Measurements from ENCODE around the gene PTPN14. TPM values are rescaled to one million over a fixed set of nuclear protein-coding genes. Genes with fewer than 3 reads are reported as not detected.

Gene PTPN14
- total RNA-seq, 1 experiment from 2014 or later = 243 TPM

DNA sequence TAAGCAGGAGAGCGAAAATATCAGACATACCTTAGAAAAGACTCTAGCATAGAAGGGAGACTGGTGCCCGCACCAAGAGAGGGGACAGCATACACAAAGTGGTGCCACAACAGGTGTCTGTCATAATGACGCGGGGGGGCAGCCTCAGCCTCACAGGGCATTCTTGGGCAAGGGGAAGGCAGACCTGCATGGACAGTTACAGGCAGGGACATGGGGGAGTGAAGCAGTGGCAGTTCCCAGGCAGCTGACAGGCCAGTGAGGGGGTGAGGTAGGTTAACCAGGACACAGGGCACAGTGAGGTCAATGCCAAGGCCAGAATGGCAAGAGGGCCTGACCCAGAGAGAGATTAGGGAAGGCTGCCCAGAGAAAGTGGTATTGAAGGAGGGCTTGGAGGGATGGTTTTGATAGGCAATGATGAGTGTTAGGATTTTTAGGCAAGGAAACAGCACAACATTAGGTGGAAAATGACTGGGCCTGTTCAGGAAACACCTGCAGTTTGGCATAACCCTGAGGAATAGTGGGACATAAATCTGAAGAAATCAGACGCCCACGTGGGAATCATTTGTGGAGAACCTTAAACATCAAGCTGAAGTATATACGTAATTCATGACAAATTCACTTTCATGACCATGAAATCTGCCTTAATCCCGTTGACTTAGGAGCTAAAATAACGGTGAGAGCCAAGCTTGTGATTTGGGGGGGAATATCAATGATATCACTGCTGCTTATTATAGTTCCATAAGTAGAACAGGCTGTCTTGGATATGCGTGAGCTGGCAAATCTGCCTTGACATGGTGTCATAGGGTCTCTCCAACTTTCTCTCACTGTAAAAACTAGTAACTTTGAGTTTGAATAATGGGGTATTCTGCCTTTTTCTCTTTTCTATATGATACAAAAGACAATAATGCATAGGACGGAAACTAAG lies 8.9 kb downstream of the PTPN14 start:
- peaks cover 87% of the 10 kb centered on the region for H3K4me1 Mint-ChIP-seq (ENCODE audit: insufficient read depth, unreplicated experiment)
- CTCF ChIA-PET = interaction anchor here (0.6 to 3.7 kb wide), 15 partner anchors 8 to 329 kb away, joined by 3 to 14 read pairs (median 4); partner anchors contain the start of gene PTPN14
- POLR2A ChIA-PET = interaction anchor here (0.6 to 12.3 kb wide), 14 partner anchors 7 to 947 kb away, joined by 3 to 223 read pairs (median 5); partner anchors contain the start of gene PTPN14

DNA sequence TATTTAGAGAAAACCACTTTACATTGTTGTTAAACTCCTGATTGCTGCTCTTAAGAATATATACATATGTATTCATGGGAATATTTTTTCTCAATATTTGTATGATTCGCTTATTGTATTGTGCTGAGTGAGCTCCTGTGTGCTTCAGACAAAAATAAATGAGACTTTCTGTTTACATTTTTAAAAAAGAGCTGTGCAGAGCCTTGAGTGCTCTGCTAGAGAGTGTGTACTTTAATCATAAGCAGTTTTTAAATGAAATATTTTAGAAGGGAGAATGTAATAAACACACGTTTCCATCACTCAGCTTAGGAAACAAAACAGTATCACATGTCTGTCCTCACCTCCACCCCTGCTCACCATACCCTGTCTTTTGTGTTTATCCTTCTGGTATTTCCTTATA lies 9.7 kb downstream of the PTPN14 start:
- peaks cover 43% of the 10 kb centered on the region for H3K36me3 Mint-ChIP-seq (ENCODE audit: insufficient read depth, unreplicated experiment)
- intact Hi-C loops (cut with micrococcal nuclease) = no loop called here
- no peak for DNase-seq (ENCODE audit: unreplicated experiment)
- POLR2A ChIA-PET = interaction anchor here (0.6 to 12.3 kb wide), 8 partner anchors 8 to 948 kb away, joined by 3 to 223 read pairs (median 10); partner anchors contain the start of gene PTPN14
- H3K27me3 Mint-ChIP-seq (ENCODE audit: insufficient read depth, unreplicated experiment) = no peaks in the 10 kb centered on the region
- BruUV-seq (replicated peaks) = no TSS peak
- CTCF ChIA-PET = interaction anchor here (0.7 to 3.7 kb wide), 7 partner anchors 9 to 328 kb away, joined by 3 to 14 read pairs (median 4); partner anchors contain the start of gene PTPN14
- peaks cover 85% of the 10 kb centered on the region for H3K4me1 Mint-ChIP-seq (ENCODE audit: insufficient read depth, unreplicated experiment)
- TF ChIP-seq, protein P1, sequence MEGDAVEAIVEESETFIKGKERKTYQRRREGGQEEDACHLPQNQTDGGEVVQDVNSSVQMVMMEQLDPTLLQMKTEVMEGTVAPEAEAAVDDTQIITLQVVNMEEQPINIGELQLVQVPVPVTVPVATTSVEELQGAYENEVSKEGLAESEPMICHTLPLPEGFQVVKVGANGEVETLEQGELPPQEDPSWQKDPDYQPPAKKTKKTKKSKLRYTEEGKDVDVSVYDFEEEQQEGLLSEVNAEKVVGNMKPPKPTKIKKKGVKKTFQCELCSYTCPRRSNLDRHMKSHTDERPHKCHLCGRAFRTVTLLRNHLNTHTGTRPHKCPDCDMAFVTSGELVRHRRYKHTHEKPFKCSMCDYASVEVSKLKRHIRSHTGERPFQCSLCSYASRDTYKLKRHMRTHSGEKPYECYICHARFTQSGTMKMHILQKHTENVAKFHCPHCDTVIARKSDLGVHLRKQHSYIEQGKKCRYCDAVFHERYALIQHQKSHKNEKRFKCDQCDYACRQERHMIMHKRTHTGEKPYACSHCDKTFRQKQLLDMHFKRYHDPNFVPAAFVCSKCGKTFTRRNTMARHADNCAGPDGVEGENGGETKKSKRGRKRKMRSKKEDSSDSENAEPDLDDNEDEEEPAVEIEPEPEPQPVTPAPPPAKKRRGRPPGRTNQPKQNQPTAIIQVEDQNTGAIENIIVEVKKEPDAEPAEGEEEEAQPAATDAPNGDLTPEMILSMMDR (IDR thresholded peaks at IDR 0.05; ENCODE audit: unreplicated experiment) = no peak
- H3K27ac Mint-ChIP-seq (ENCODE audit: low read depth, unreplicated experiment) = peak overlapping the region; percentile 32
- no peaks in the 10 kb centered on the region for H3K9me3 Mint-ChIP-seq (ENCODE audit: unreplicated experiment)
- no peak overlapping the region for H3K4me3 Mint-ChIP-seq (ENCODE audit: unreplicated experiment)

More for the DNA sequence above, 8.9 kb downstream of the PTPN14 start:
- intact Hi-C loops (cut with micrococcal nuclease) = no loop called here
- Mint-ChIP-seq H3K9me3 (ENCODE audit: unreplicated experiment) (no peaks in the 10 kb centered on the region), H3K27me3 (ENCODE audit: insufficient read depth, unreplicated experiment) (no peaks in the 10 kb centered on the region), H3K27ac (ENCODE audit: low read depth, unreplicated experiment) (peak overlapping the region; percentile 32), H3K4me3 (ENCODE audit: unreplicated experiment) (no peak overlapping the region), H3K36me3 (ENCODE audit: insufficient read depth, unreplicated experiment) (peaks cover 50% of the 10 kb centered on the region)
- DNase-seq (ENCODE audit: unreplicated experiment) = no peak
- BruUV-seq (replicated peaks) = no TSS peak
- TF ChIP-seq, protein P1 (IDR thresholded peaks at IDR 0.05; ENCODE audit: unreplicated experiment) = no peak

DNA sequence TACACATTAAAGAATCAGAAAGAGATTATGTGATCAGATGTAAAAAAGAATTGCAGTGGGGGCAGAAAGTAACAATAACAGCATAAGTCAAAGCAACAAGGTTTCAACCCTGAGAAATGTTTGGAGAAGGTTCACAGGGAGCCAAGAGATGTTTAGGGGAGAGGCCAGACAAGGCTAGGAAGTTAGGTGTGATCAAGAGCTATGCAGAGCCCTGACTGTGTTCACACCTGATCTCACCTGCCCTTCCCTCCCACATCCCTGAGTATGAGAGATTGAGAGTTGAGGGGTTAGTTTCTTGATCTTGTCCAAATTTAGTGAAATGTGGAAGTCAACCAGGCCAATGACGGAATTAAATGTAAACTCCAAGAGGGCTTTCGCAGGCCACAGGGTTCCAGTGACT lies 10.2 kb downstream of the PTPN14 start:
- Mint-ChIP-seq H3K27ac (ENCODE audit: low read depth, unreplicated experiment) (peak overlapping the region; percentile 21), H3K36me3 (ENCODE audit: insufficient read depth, unreplicated experiment) (peaks cover 43% of the 10 kb centered on the region), H3K4me3 (ENCODE audit: unreplicated experiment) (no peak overlapping the region), H3K4me1 (ENCODE audit: insufficient read depth, unreplicated experiment) (peaks cover 82% of the 10 kb centered on the region), H3K27me3 (ENCODE audit: insufficient read depth, unreplicated experiment) (no peaks in the 10 kb centered on the region), H3K9me3 (ENCODE audit: unreplicated experiment) (no peaks in the 10 kb centered on the region)
- intact Hi-C loops (cut with micrococcal nuclease) = no loop called here
- TF ChIP-seq, protein P1 (IDR thresholded peaks at IDR 0.05; ENCODE audit: unreplicated experiment) = no peak
- BruUV-seq (replicated peaks) = no TSS peak
- CTCF ChIA-PET = interaction anchor here (0.7 to 3.7 kb wide), 8 partner anchors 9 to 280 kb away, joined by 3 to 14 read pairs (median 4); partner anchors contain the start of gene PTPN14
- POLR2A ChIA-PET = interaction anchor here (0.7 to 12.3 kb wide), 10 partner anchors 8 to 127 kb away, joined by 3 to 223 read pairs (median 12); partner anchors contain the start of gene PTPN14
- DNase-seq (ENCODE audit: unreplicated experiment) = no peak

DNA sequence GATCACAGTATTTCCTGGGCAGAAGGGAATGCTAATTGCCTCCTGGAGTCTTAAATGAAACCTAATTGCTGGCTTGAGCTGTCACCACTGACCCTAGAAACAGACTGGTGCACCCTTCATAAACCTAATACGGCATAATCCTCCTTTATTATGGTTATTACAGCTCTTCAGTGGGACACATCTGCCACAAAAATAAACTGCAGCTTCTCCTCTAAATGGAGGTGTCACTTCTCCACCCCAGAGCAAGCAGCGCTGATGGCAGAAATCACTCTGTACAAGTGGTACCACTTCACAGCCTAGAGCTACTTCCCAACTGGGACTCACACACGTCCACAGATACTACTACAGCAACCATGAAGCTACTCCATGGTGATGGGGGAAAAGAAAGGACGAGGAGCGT lies 11.1 kb downstream of the PTPN14 start:
- H3K27ac Mint-ChIP-seq (ENCODE audit: low read depth, unreplicated experiment) = no peak overlapping the region
- CTCF ChIA-PET = interaction anchor here (0.7 to 3.9 kb wide), 8 partner anchors 10 to 279 kb away, joined by 3 to 30 read pairs (median 4); partner anchors contain the start of gene PTPN14
- TF ChIP-seq, protein P1 (IDR thresholded peaks at IDR 0.05; ENCODE audit: unreplicated experiment) = no peak
- DNase-seq (ENCODE audit: unreplicated experiment) = no peak
- no peaks in the 10 kb centered on the region for H3K9me3 Mint-ChIP-seq (ENCODE audit: unreplicated experiment)
- no peak overlapping the region for H3K4me3 Mint-ChIP-seq (ENCODE audit: unreplicated experiment)
- H3K36me3 Mint-ChIP-seq (ENCODE audit: insufficient read depth, unreplicated experiment) = peaks cover 43% of the 10 kb centered on the region
- BruUV-seq (replicated peaks) = no TSS peak
- peaks cover 78% of the 10 kb centered on the region for H3K4me1 Mint-ChIP-seq (ENCODE audit: insufficient read depth, unreplicated experiment)
- H3K27me3 Mint-ChIP-seq (ENCODE audit: insufficient read depth, unreplicated experiment) = no peaks in the 10 kb centered on the region
- POLR2A ChIA-PET = interaction anchor here (0.7 to 12.3 kb wide), 14 partner anchors 9 to 124 kb away, joined by 3 to 223 read pairs (median 6); partner anchors contain the start of gene PTPN14
- intact Hi-C loops (cut with micrococcal nuclease) = no loop called here

Data from MCF 10A (cell line).